Tibial nerve (tissue), 3 donors: Measurements from ENCODE around the gene CCDC197.

ENCODE experiments used
- CTCF ChIP-seq, 5 experiments: fragments of 200-600 bp in 3 of 5; fragments of 450-650 bp in 2 of 5; sonication (generic) in 3 of 5; IDR thresholded peaks; one replicate each; pipeline ENCODE4 v1.5.1; 2016 to 2019; ENCODE audit warnings: antibody characterized with exemption in 5 of 5, mild to moderate bottlenecking in 3 of 5, moderate library complexity in 2 of 5
- POLR2A ChIP-seq, 2 donors: fragments of 450-650 bp; IDR thresholded peaks; one replicate each; pipeline ENCODE4 v1.6.1; 2017; ENCODE audit warnings: antibody characterized with exemption in 2 of 2, mild to moderate bottlenecking in 2 of 2, moderate library complexity in 2 of 2

- TF ChIP-seq POLR2A (IDR thresholded peaks at IDR 0.05) (no peak), CTCF (IDR thresholded peaks at IDR 0.05) (no peak)
Observed at GRCh38 chr14:93965946-93966474, 31.1 kb upstream of the CCDC197 start.
